Inferior parietal cortex (tissue), 1 donor: Measurements from ENCODE around the gene HS3ST5.
"Not testable (repeated sequence)": the region's sequence is repeated elsewhere in the genome, so short reads cannot be mapped to it uniquely, and the experiment has no call there.

Experiments
- DNase-seq: peaks from one replicate; pipeline ENCODE4 v3.0.0-alpha.2; 2016; ENCODE audit errors: extremely low spot score

Gene HS3ST5

GRCh38 chr6:114090626-114091025 is 252.2 kb downstream of the HS3ST5 start:
- DNase-seq = no peak

DNA sequence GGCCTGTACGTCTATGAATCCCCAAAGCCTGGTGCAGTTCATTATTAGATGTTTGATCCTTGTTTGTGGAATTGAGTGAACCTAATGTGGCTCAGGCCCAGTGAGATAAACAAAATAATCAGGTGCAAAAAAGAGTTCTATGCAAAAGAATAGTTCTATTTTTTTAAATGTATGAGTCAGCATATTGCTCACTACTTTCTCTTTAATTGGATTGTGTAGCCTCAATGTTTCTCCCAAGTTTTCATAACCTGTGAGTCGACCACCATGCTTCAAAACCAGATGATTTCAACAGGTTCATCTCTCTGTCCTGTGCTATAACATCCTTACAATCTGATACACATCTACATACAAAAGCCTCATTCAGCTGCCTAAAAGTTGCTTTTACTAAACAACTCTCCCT is 255.3 kb downstream of the HS3ST5 start:
- no peak for DNase-seq

- no peak for DNase-seq
These were observed 257.6 kb downstream of the HS3ST5 start for GRCh38 chr6:114085211-114085610.

GRCh38 chr6:114084327-114084890 is 258.4 kb downstream of the HS3ST5 start:
- no peak for DNase-seq

GRCh38 chr6:114083251-114083650 is 259.6 kb downstream of the HS3ST5 start:
- DNase-seq = no peak

DNA sequence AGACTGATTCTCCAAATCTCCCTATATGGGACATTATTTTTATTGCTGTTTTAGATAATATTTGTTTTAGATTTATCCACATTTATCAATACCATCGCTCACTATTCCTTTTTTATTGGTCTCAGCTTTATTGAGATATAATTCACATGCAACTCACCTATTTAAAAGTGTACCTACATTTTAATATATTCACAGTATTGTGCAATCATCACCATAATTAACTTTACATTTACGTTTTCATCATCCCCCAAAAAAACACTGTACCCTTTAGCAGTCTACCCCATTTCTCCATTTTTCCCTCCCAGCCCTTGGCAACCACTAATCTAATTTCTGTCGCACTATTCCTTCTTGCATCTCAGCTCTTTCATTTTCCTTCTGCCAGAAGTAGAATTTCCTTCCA is 261.1 kb downstream of the HS3ST5 start:
- no peak for DNase-seq

DNA sequence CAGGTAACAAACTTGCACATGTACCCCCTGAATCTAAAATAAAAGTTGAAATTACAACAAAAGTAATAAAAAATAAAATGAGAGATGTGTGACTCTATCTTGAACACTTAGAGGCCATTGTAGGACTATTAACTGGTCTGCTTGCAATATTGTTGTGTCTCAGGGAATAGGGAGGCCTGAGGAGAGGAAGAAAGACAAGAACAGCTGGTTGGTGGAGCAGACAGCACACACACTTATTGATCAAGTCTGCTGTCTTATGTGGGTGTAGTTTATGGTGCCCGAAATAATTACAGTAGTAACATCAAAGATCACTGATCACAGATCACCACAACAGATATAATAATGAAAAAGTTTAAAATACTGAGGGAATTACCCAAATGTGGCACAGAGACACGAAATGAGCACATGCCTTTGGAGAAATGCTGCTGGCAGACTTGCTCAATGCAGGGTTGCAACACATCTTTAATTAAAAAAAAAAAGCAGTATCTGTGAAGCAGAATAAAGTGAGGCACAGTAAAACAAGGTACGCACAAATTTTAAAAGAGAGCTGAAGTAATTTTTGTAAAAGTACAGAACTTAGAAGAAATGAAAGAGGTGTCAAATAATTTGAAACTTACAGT is 261.8 kb downstream of the HS3ST5 start:
- no peak for DNase-seq

DNA sequence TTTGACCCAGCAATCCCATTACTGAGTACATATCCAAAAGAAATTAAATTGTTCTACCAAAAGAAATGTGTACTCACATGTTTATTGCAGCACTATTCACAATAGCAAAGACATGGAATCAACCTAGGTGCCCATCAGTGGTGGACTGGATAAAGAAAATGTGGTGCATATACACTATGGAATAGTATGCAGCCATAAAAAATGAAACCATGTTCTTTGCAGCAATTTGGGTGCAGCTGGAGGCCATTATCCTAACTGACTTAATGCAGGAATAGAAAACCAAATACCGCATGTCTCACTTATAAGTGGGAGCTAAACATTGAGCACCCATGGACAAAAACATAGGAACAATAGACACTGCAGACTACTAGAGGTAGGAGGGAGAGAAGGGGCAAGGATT is 262.4 kb downstream of the HS3ST5 start:
- DNase-seq = not testable (repeated sequence)

- no peak for DNase-seq
These were observed 267.0 kb downstream of the HS3ST5 start for GRCh38 chr6:114075777-114076176.

DNA sequence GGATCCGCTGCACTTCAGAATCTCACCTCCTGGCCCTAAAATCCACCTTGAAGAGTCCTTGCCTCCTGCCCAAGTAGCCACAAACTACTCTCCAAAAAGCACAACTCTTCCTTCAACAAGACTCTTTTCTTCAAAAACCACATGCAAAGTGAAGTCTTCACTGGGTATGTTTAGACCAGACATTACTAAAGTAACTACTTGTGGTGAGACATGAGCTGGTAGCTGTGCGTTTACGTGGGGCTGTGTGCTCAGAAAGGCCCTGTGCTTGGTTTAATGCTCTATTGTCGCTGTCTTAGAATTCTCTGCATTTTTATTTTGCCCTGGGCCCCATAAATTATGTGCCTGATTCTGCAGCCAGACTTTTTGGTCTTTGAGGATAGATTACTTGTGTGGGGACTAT is 267.5 kb downstream of the HS3ST5 start:
- no peak for DNase-seq

- DNase-seq = no peak
These were observed 274.1 kb downstream of the HS3ST5 start for GRCh38 chr6:114068771-114069170.

DNA sequence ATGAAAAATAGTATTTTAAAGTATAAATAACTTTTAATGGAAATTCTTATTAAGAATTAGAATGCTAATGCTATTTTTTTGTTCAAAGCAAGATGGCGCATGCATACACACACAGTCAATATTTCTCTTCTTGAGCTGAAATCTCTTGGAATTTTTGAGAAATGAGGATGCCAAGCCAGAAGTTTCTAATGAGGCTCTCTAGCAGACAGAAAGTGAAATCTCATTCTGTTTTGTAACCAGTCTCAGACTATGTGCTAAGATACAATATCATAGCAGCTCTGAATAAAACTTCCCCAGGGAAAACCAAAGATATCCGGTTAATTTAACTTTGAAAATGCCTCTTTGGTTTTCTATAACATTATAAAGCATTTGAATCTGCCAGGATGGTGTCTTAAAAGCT is 274.7 kb downstream of the HS3ST5 start:
- no peak for DNase-seq

DNA sequence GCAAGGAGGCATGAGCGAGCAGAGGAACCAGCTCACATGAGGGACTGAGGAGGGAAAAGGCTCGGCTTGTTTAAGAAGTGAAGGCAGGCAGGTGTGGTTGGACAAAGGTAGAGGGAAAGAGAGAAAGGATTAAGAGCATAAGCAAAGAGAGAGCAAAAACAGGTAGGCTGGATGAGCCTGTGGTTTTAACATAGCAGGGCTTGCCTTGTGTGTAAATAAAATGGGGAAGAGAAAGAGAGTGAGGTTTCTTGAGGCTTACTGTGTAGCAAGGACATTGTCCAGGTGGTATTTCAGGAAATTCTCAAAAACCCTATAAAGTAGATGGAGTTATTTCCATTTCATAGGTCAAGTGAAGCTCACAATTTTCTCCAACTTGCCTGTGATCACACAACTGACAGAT is 278.0 kb downstream of the HS3ST5 start:
- no peak for DNase-seq

GRCh38 chr6:114063956-114064355 is 278.9 kb downstream of the HS3ST5 start:
- DNase-seq = no peak

DNA sequence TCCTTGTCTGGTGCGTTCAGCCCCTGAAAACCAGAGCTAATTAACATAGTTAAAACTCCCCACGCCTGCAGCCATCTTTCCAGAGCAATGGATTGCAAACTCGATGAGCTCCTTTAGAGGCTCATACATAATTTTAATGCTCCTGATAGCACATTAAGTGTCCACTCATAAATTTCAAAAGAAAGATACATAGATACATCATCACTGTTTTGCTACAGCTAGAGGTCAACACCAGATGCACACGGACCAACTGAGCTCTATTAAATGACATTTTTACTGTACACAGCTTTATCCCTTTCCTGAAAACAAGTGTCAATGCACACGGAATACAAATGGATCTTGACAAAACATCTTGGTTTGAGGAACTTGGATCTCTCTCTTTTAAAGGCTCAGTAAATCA is 280.6 kb downstream of the HS3ST5 start:
- DNase-seq = no peak

GRCh38 chr6:114061741-114062140 is 281.1 kb downstream of the HS3ST5 start:
- DNase-seq = no peak

- no peak for DNase-seq
These were observed 281.7 kb downstream of the HS3ST5 start for GRCh38 chr6:114061116-114061515.

DNA sequence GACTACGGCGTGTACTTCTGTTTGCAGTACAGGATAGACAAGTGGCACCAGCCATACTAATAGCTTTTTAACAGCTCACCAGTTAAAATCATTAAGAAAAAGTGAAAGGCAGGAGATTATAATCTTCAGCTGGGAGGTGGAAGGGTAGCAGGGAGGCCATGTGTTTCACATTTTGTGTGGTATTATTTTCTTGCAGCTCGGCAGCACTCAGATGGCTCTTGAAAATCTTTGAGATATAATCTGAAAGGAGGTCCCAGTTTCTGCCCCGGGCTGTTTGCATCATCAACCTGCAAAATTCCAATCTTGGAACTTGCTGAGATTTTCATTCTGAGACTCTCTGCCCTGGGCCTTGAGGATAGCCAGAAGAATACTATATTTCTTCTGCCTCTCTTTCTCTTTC is 284.4 kb downstream of the HS3ST5 start:
- no peak for DNase-seq

- DNase-seq = no peak
These were observed 287.1 kb downstream of the HS3ST5 start for GRCh38 chr6:114055763-114056162.

- DNase-seq = no peak
These were observed 287.5 kb downstream of the HS3ST5 start for GRCh38 chr6:114055349-114055748.

- DNase-seq = no peak
These were observed 289.0 kb downstream of the HS3ST5 start for GRCh38 chr6:114053791-114054190.

GRCh38 chr6:114052141-114052540 is 290.7 kb downstream of the HS3ST5 start:
- no peak for DNase-seq

- DNase-seq = no peak
These were observed 291.8 kb downstream of the HS3ST5 start for GRCh38 chr6:114051031-114051430.

- no peak for DNase-seq
These were observed 293.4 kb downstream of the HS3ST5 start for GRCh38 chr6:114049367-114049966.
